Activated CD4-positive, alpha-beta T cell treated with anti-CD3 and anti-CD28 coated beads, Interleukin-2, amount 10 ng/mL, durations not matched to agents 24 days and 14 days (primary cell): Measurements from ENCODE around the gene TM4SF18. TPM values are rescaled to one million over a fixed set of nuclear protein-coding genes. Genes with fewer than 3 reads are reported as not detected.

Source experiments
- DNase-seq: peaks from one replicate; pipeline ENCODE4 v3.0.0; 2022
- H3K27ac Mint-ChIP-seq: one replicate; pipeline ENCODE4 v1.8.0; 2022; ENCODE audit warnings: mild to moderate bottlenecking, mixed read lengths
- H3K27me3 Mint-ChIP-seq: one replicate; pipeline ENCODE4 v1.8.0; 2022; ENCODE audit warnings: mixed read lengths
- H3K36me3 Mint-ChIP-seq: one replicate; pipeline ENCODE4 v1.8.0; 2022; ENCODE audit warnings: low read depth, mild to moderate bottlenecking, mixed read lengths
- H3K4me1 Mint-ChIP-seq: one replicate; pipeline ENCODE4 v1.8.0; 2021; ENCODE audit warnings: mixed read lengths
- H3K4me3 Mint-ChIP-seq: one replicate; pipeline ENCODE4 v1.8.0; 2022; ENCODE audit warnings: mild to moderate bottlenecking, moderate library complexity, mixed read lengths
- H3K9me3 Mint-ChIP-seq: one replicate; pipeline ENCODE4 v1.8.0; 2021; ENCODE audit warnings: mixed read lengths
- intact Hi-C: fragments of 100-400 bp; cut with micrococcal nuclease; formaldehyde crosslinking; loops from one replicate; pipeline ENCODE4 v1.15.1; 2023
- total RNA-seq: library from RNA; stranded (reverse); gene quantifications from 2 replicates; pipeline ENCODE4 v1.2.3, GENCODE V29; 2022

The TM4SF18 gene
- total RNA-seq, 1 donor from 2014 or later = not detected

DNA sequence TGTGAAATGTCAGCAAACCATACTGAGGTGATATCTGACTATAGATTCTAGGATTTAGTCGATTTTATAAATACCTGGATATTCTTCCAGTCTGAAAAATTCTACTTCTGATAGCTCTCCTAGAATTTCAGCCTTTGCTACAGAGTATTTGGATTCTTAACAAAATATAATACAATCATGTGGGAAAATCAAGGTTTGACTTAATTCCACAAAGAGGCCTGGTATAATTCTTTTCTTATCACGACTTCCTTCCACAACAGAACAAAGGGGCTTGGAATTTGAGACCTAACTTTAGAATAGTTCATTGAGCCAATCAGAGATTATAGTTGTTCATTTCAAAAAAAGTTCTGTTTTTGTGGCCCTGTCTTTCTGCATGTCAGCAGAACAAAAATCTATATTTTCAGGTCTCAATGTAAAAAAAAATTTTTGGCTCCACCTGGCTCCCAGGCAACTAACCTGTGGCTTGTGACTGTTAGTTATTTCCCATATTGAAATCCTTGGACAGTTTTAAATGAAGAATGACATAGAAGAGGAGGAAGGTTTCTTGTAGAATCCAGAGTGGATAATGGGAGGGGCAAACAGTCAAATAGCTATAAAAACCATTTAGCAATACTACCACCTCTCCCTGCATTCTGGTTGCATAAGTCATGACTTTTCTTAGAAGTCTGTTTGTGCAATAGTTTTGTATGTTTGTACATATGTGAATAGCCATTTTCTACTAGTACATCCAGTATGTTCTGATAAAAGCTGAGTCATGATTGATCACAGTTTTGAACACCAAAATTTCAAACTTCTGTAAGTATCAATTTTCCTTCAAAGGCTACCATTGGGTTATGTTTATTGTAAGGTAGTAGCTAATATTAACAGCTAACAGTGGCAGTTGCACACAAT, 40.0 kb upstream of the TM4SF18 start:
- Mint-ChIP-seq H3K9me3 (no peaks in the 10 kb centered on the region), H3K27me3 (peaks cover 7% of the 10 kb centered on the region), H3K27ac (no peak overlapping the region), H3K4me3 (no peak overlapping the region), H3K36me3 (no peaks in the 10 kb centered on the region), H3K4me1 (no peaks in the 10 kb centered on the region)
- DNase-seq = no peak
- intact Hi-C loops = no loop called here

DNA sequence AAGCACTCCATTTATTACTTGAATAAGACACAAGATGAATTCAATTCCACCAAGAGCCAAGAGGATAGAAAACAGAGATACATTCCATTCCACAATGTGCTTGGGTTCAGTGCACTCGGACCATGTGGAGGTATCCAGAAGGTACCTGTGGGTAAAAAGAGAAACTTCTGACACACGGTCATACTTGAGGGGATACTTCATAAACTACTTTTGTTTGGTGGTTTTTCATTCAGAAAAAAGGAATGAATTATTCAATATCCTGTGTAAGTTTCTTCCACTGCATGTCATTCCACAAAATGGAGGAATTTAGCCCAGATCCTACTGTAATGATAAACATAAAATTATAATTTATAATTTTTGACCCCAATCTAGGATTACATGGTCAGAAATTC, 38.3 kb upstream of the TM4SF18 start:
- intact Hi-C loops = no loop called here
- H3K27ac Mint-ChIP-seq = no peak overlapping the region
- H3K4me3 Mint-ChIP-seq = no peak overlapping the region
- H3K9me3 Mint-ChIP-seq = no peaks in the 10 kb centered on the region
- H3K36me3 Mint-ChIP-seq = no peaks in the 10 kb centered on the region
- peaks cover 5% of the 10 kb centered on the region for H3K4me1 Mint-ChIP-seq
- peaks cover 4% of the 10 kb centered on the region for H3K27me3 Mint-ChIP-seq
- no peak for DNase-seq

DNA sequence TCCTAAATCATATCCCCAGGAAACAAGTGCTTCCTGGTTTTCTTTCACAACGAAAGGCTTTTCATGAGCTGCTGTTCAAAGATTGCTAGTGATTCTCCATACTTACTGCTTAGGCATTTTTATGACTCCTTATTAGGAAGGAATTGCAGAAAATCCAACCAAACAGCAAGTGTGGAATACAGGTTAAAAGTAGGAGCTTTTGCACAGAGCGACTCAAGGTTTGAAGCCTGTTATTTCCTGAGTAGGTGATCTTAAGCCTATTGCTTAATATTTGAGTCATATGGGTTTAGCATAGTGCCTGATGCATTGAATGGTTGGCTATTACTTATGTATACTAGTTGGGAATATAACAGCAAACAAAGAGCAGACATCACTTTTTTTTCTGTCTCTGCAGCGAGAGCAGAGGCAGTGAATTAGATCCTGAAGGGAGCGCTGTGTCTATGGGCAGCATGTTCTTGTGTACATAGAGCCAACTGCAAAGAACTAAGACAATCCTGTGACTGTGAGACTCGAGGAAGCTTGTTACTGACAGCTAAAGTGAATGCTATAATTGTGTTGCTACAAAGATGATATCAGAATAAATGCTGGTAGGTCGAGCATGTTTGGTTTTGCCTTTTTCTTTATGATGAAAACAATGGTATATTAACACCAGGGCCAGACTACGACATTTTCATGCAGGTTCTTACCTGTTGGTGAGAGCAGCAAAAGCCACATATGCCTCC, 37.7 kb upstream of the TM4SF18 start:
- Mint-ChIP-seq H3K9me3 (no peaks in the 10 kb centered on the region), H3K4me3 (no peak overlapping the region), H3K27ac (no peak overlapping the region), H3K36me3 (no peaks in the 10 kb centered on the region), H3K27me3 (peaks cover 4% of the 10 kb centered on the region), H3K4me1 (peaks cover 5% of the 10 kb centered on the region)
- intact Hi-C loops = no loop called here
- no peak for DNase-seq

DNA sequence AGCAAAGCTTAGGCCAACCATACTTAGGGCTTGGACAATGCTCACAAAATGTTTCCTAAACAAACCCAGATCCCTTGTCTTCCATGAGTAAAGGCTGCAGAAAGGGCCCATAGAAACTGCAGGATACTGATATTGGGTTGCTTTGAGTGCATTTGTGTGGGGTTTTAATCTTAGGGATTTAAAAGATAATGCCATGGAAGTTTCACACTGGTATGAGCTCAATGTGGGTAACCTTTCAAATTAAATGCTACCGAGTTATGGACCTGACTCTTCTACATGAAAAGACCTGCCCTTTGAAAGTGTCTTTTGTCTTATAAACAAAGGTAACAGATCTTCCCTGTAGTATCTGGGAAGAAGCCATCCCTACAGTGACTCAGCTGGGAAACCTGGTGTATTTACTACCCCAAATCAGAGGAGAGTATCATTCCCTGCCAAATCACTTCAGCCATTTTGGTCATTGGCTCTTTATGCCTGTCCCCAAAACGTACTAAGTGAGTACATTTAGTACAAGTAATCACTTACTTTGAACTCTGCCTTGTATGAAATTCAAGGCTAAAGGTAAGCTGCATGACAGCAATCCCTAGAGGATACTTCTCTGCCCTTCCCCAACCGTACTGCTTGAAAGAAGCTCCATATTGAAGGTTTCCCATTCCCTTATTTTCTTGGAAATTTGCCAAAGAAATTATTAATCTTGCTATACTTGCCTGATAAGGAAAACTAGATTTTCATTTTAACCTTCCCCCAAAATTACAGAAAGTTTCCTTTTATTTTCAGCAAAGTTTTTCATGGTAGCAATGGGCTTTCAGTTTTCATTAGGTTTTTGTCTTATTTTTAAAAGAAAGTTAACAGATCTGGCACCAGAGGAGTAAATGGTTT, 36.8 kb upstream of the TM4SF18 start:
- H3K9me3 Mint-ChIP-seq = no peaks in the 10 kb centered on the region
- H3K4me3 Mint-ChIP-seq = no peak overlapping the region
- peaks cover 5% of the 10 kb centered on the region for H3K4me1 Mint-ChIP-seq
- H3K27ac Mint-ChIP-seq = no peak overlapping the region
- no peak for DNase-seq
- H3K36me3 Mint-ChIP-seq = no peaks in the 10 kb centered on the region
- H3K27me3 Mint-ChIP-seq = peaks cover 3% of the 10 kb centered on the region
- intact Hi-C loops = no loop called here

DNA sequence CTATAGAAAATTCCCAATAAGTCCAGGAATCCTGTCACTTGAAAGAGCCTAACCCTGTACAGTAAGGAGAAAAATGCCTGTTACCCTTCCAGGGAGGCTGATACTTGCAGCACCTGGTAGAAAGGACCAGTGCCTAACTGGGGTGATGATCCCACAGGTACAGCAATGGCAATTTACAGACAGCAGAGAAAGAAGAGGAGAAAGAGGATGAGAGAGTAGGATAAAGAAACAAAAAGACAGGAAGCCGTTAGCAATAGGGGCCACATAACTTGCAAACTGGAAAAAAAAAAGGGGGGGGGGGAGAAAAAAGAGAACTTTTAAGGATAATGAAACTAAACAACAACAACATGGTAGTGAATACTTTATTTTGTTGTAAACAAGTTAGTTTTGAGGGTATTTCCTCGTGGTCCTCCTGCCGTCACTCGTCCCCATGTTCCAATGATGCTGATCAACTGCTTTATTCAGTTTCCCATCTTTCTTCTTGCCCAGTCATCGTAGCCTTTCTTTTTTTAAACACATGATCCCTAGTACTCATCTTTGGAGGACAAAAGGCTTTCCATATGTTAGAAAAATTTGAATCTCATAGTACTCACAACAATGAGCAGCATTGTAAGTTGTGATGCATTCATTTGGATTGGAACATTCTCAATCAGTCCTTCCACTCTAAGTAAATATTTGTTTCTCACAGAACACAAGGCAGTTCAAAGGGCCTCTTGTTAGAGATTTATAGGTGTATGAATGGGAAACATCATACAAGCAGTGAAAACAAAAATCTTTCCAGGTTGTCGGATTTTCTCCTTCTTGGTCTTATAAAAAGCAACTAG, 35.5 kb upstream of the TM4SF18 start:
- no peaks in the 10 kb centered on the region for H3K9me3 Mint-ChIP-seq
- intact Hi-C loops = no loop called here
- H3K27ac Mint-ChIP-seq = no peak overlapping the region
- peaks cover 5% of the 10 kb centered on the region for H3K4me1 Mint-ChIP-seq
- DNase-seq = no peak
- peaks cover 6% of the 10 kb centered on the region for H3K27me3 Mint-ChIP-seq
- no peaks in the 10 kb centered on the region for H3K36me3 Mint-ChIP-seq
- no peak overlapping the region for H3K4me3 Mint-ChIP-seq

DNA sequence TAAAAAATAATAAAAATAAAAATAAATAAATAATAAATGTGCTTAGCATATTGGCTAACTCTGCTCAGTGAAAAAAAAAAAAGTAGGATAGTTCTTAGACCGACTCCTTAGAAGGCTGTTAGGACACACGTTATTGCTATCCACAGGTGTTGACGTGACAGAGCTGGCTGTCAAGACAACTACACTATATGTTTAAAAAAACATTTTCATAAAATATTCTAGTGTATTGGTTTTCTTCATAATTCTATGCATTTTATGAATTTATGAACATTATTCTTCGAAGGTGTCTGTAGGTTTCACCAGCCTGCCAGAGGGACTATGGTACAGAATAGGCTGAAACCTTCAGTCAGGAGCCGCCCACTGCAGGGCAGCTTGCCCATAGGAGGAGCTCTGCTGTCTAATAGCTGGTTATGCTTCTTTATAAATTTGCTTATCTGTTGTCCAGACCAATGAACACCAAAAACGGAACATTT, 34.8 kb upstream of the TM4SF18 start:
- Mint-ChIP-seq H3K4me3 (no peak overlapping the region), H3K36me3 (no peaks in the 10 kb centered on the region), H3K4me1 (peaks cover 5% of the 10 kb centered on the region), H3K27me3 (peaks cover 7% of the 10 kb centered on the region), H3K9me3 (no peaks in the 10 kb centered on the region), H3K27ac (no peak overlapping the region)
- DNase-seq = no peak
- intact Hi-C loops = no loop called here

DNA sequence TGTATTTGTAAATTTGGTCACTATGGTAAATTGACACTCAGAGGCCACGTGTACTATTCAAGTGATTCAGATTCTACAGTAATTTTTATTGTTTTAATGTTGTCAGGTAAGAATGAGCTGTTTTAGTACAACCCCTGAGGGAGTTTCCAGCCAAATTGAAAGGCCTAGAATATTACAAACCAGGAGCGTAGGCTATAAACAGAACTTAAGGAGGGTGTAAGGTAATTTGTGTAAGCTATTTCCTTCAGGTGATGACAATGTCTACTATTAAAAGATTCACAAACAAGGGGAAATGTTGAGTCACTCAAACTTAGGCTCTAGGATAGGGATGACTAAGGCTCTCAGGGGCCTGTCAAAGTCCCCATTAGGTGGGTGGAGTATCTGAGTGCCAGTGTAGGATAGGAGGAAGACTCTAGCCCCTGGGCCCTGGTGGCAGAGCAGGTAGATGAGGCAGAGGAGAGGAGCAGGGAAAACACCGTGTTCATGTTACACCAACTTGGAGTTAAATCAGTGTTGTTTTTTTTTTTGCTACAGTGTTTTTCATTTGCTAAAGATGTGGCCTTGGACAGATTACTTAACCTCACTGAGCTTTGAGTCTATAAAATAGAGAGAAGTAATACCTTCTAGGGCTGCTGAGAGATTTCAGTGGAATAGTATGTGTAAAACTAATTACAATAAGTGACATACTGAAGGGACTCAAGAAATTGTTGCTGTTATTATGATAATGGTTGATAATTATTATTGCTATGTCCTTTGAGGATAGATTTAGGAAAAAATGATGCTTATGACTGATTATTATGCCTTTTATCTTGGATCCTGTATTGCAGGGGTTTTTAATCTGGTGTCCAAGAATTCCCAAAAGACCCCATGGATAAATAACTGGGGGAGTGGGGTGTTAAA, 33.8 kb upstream of the TM4SF18 start:
- H3K27ac Mint-ChIP-seq = peak overlapping the region; percentile 44
- H3K27me3 Mint-ChIP-seq = peaks cover 9% of the 10 kb centered on the region
- no peaks in the 10 kb centered on the region for H3K36me3 Mint-ChIP-seq
- intact Hi-C loops = no loop called here
- no peaks in the 10 kb centered on the region for H3K9me3 Mint-ChIP-seq
- peaks cover 5% of the 10 kb centered on the region for H3K4me1 Mint-ChIP-seq
- no peak for DNase-seq
- no peak overlapping the region for H3K4me3 Mint-ChIP-seq

DNA sequence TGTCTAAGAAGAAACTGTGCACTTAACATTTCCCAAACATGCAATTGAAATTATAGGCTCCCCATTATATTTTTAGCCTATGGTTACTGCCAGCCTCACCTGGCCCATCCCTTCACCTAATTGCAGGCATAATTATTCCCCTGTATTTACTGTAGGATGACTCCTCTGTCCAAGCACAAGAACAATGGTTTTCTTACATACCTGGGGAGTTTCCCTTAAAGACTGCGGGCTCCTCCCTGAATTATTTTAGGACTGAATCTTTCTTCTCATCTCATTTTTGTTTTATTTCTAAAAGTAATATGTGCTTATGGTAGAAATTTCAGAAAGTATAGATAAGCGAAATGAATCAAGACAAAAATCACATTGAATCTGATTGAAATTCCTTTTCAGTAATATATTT, 32.6 kb upstream of the TM4SF18 start:
- DNase-seq = no peak
- Mint-ChIP-seq H3K36me3 (no peaks in the 10 kb centered on the region), H3K4me1 (peaks cover 5% of the 10 kb centered on the region), H3K27me3 (peaks cover 9% of the 10 kb centered on the region), H3K9me3 (no peaks in the 10 kb centered on the region), H3K4me3 (no peak overlapping the region), H3K27ac (no peak overlapping the region)
- intact Hi-C loops = no loop called here

DNA sequence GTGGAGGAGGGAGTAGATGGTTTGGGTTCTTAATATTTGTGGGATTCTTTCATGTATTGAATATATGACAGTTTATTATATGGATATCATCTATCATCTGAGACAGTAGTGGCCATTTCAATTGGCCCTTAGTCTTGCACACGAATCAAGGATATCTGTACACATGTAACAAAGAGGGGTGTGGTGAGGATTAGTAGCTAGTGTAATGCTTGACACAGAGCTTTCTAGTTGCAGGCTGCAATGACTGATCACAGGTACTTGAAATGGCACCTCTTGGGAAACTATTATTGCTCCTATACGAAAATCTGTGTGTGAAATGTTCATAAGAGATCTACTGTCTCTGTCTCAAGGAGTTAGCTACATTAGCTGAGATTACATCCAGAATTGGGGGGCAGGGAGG, 31.2 kb upstream of the TM4SF18 start:
- DNase-seq = no peak
- H3K9me3 Mint-ChIP-seq = no peaks in the 10 kb centered on the region
- no peaks in the 10 kb centered on the region for H3K36me3 Mint-ChIP-seq
- intact Hi-C loops = no loop called here
- H3K4me3 Mint-ChIP-seq = no peak overlapping the region
- no peak overlapping the region for H3K27ac Mint-ChIP-seq
- peaks cover 6% of the 10 kb centered on the region for H3K27me3 Mint-ChIP-seq
- peaks cover 5% of the 10 kb centered on the region for H3K4me1 Mint-ChIP-seq

DNA sequence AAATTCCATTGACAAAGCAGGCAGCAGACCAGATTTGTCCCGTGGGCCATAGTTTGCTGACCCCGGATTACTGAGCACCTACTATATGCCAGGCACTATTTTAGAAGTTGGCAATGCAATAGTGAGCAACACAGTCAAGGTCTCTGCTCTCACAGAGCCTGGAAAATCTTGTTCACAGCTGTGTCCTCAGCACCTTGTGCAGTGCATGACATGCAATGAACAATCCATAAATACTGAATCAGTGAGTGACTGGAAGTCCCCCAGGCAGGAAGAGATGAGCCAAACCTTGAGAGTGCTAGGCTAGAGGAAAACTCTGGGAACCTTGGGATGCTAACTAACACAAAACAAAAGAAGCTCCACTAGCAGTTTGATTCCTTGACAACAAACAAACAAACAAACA, 29.6 kb upstream of the TM4SF18 start:
- intact Hi-C loops = no loop called here
- H3K36me3 Mint-ChIP-seq = no peaks in the 10 kb centered on the region

DNA sequence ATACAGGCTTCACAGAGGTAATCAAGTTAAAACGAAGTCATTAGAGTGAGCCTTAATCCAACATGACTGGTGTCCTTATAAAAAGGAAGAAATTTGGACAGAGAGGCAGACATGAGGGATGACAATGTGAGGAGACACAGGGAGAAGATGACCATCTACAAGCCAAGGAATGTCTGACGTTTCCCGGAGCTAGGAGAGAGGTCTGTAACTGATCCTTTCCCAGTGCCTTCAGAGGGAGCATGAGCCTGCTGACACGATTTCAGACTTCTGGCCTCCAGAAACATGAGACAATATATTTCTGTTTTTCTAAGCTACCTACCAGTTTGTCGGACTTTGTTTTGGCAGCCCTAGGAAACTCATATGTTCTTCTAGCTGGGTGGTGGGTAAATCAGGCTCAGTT, 28.9 kb upstream of the TM4SF18 start:
- Mint-ChIP-seq H3K36me3 (no peaks in the 10 kb centered on the region), H3K4me3 (no peak overlapping the region), H3K27ac (no peak overlapping the region), H3K4me1 (peaks cover 5% of the 10 kb centered on the region), H3K9me3 (no peaks in the 10 kb centered on the region), H3K27me3 (peaks cover 18% of the 10 kb centered on the region)
- DNase-seq = no peak
- intact Hi-C loops = no loop called here

More for the DNA sequence above, 29.6 kb upstream of the TM4SF18 start:
- Mint-ChIP-seq H3K4me1 (peaks cover 5% of the 10 kb centered on the region), H3K4me3 (no peak overlapping the region), H3K27me3 (peaks cover 18% of the 10 kb centered on the region), H3K27ac (no peak overlapping the region), H3K9me3 (no peaks in the 10 kb centered on the region)
- no peak for DNase-seq

DNA sequence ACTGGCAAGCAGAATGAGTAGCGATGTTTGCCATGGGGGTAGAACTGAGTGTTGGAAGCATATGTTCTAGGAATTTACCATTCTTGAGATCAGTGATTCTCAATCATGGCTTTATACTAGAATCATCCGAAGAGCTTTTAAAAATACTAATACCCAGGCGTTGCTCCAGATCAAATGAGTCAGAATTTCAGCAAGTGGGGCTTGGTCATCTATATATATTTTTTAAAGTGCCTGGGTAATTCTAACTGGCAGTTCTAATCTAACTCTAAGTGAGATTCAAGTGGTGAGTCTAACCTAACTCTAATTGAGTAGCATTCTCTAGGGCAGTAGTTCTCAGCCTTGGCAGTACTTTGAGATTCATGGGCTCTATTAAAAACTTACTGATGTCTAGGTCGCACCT, 23.2 kb upstream of the TM4SF18 start:
- Mint-ChIP-seq H3K27me3 (peaks cover 21% of the 10 kb centered on the region), H3K27ac (no peak overlapping the region), H3K36me3 (no peaks in the 10 kb centered on the region), H3K4me3 (no peak overlapping the region), H3K4me1 (no peaks in the 10 kb centered on the region), H3K9me3 (no peaks in the 10 kb centered on the region)
- intact Hi-C loops = no loop called here
- no peak for DNase-seq
